Amygdala (tissue), 56 donors: ENCODE measurements around the gene PDP2.
"Not testable (repeated sequence)": the region's sequence is repeated elsewhere in the genome, so short reads cannot be mapped to it uniquely, and the experiment has no call there.

Experiments
- DNase-seq, 56 donors: peaks; one replicate each; lab custom pipeline; 2025; lab: John Stamatoyannopoulos, UW

Gene PDP2

GRCh38 chr16:66885491-66885890, 5.2 kb downstream of the PDP2 start:
- DNase-seq = no peak

- no peak for DNase-seq
Measured at GRCh38 chr16:66886321-66886720, 6.0 kb downstream of the PDP2 start.

GRCh38 chr16:66886914-66887313, 6.6 kb downstream of the PDP2 start:
- DNase-seq = no peak

DNA sequence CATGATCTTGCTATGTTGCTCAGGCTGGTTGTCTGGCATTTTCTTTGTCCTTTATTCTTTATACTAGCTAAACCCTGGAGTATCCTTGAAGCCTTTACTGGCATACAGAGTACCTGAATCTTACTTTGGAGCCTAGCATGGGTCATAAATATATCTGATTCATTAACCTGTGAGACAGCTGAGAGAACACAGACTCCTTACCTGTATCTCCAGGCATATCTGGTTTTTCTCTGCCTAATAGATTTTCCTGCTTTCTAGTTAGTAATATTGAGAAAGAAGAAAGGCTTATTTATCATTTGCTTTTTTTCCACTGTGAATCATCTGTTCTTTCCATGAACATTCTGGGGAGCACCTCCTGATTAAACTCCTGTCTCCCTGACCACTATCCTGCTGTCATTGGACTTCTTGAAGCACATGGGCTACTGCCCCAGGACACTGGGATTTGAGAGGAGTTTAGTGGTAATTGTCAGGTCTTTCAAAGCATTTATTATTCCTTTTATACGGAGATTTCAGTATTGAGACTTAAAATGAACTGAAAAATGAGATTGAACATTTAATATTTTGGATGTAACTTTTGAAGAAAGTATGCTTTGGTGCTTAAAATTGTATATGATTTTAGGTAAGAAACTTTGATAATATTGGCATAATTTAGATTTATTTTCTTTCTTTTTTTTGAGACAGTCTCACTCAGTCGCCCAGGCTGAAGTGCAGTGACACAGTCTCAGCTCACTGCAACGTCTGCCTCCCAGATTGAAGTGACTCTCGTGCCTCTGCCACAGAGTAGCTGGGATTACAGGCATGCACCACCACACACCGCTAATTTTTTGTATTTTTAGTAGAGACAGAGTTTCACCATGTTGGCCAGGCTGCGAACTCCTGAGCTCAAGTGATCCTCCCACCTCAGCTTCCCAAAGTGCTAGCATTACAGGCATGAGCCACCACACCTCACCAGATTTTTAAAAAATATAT, 8.6 kb downstream of the PDP2 start:
- DNase-seq = no peak

DNA sequence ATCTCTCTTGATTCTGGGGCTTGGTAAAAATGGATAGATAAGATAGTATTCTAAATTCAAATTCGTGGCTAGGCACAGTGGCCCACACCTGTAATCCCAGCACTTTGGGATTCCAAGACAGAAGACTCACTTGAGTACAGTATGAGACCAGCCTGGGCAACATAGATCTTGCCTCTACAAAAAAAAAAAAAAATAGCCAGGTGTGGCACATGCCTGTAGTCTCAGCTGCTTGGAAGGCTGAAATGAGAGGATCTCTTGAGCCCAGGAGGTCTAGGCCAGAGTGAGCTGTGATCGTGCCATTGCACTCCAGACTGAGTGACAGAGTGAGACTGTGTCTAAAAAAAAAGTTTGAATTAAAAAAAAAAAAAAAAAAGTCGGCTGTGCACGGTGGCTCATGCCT, 9.3 kb downstream of the PDP2 start:
- DNase-seq = no peak

DNA sequence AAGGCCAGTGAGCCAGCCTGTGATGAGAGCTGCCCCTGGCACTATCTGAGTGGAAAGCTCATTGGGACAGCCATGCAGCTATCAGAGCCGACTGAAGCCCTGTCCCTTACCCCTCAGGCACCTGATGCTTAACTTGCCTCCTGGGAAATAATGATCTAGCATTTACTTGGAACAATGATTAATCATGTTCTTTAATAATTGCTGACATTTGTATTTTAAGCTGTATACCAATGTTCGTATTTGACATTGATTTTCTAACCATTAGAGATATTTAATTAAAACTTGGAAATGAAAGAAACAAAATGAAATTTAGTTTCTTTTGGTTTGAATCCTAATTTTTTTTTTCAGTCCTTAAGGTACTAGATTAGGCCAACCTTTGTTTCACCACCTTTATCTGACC, 10.5 kb downstream of the PDP2 start:
- DNase-seq = no peak

GRCh38 chr16:66891360-66891759, 11.0 kb downstream of the PDP2 start:
- DNase-seq = no peak

GRCh38 chr16:66891797-66892196, 11.5 kb downstream of the PDP2 start:
- no peak for DNase-seq

GRCh38 chr16:66894055-66894454, 13.7 kb downstream of the PDP2 start:
- no peak for DNase-seq

- peak in 53 of 56 donors; percentile 7 to 82 (median 53) for DNase-seq
Measured at GRCh38 chr16:66894948-66895688, 14.8 kb downstream of the PDP2 start.

DNA sequence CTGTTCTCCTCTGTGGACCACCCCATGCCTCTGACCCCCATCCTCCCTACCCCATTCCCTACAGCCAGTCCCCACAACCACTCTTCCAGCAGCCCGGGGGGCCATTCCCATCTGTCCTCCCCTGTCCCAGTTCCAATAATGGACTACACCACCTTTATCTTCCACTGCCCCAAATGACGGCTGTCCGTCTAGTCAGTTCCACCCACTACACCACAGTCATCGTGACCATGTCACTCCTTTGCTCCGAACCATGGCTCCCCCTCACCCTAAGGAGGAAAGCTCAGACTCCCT, 15.3 kb downstream of the PDP2 start:
- no peak for DNase-seq

DNA sequence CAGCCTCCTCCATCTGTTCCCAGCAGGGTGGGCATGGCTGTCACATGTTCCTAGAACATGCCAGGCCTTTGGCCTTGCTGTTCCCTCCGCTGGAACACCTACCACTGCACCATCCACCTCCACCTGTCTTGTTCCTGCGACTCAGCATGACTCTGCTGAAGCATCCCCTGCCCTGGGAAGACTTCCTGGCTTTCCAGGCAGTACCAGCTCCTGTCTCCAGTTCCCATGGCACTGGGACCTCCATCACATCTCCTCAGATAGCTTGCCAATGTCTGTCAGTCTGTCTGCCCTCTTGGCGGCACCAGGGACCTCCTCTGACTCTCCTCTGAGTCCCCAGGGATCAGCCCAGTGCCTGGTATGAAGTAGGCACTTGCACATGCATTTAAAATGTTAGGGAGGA, 15.7 kb downstream of the PDP2 start:
- DNase-seq = no peak

DNA sequence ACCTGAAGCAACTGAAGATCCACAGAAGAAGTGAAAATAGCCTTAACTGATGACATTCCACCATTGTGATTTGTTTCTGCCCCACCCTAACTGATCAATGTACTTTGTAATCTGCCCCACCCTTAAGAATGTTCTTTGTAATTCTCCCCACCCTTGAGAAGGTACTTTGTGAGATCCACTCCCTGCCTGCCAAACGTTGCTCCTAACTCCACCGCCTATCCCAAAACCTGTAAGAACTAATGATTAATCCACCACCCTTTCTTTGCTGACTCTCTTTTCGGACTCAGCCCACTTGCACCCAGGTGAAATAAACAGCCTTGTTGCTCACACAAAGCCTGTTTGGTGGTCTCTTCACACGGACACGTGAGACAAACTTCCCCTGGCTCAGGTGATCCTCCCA, 16.4 kb downstream of the PDP2 start:
- DNase-seq = not testable (repeated sequence)

GRCh38 chr16:66898207-66898606, 17.9 kb downstream of the PDP2 start:
- no peak for DNase-seq

DNA sequence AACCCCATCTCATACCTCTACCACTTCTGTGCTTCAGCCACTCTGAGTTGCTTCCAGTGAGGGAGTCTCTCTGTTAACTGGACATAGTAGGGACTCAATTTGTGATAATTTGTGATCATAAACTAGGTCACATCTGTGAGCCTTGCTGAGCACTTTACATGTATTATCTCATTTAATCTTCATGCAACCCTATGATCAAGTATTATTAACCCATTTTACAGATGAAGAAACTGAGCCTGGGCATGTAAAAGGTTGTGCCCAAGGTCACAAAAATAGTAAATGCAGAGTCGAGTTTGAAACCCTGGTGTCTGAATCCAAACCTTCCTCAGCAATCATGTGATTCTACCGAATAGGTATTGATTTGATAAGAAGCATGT, 18.6 kb downstream of the PDP2 start:
- DNase-seq = no peak

DNA sequence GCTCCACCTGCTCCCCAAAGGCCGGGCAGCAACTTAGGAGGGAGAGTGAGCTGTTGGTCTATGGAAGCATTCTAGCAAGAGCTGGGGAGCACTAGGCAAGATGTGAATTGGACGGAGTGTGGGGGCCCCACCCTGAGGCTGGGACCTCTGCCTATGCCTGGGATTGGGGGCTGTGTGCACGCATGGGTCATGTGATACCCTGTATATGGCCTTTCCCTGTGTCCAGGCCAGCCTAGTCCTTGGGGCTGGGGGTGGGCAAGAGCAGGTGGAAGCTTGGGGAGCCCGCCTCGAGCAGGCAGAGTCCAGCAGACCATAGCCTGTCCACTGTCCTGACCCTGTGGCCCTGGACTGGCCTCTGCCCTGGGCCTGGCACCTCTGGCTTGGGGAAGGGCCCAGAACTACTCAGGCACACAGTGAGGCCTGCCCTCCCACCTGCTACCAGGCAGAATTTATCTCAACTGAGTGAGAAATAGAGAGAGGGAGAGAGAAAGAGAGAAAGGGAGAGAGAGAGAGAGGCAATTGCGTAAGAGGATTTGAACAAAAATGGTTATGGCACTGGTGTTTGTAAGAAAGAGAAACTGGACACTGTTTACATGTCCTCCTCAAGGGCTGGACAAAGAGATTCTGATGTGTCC, 19.1 kb downstream of the PDP2 start:
- DNase-seq = no peak

GRCh38 chr16:66899945-66900710, 19.8 kb downstream of the PDP2 start:
- DNase-seq = peak in 4 of 56 donors; percentile 18 to 59 (median 29)

DNA sequence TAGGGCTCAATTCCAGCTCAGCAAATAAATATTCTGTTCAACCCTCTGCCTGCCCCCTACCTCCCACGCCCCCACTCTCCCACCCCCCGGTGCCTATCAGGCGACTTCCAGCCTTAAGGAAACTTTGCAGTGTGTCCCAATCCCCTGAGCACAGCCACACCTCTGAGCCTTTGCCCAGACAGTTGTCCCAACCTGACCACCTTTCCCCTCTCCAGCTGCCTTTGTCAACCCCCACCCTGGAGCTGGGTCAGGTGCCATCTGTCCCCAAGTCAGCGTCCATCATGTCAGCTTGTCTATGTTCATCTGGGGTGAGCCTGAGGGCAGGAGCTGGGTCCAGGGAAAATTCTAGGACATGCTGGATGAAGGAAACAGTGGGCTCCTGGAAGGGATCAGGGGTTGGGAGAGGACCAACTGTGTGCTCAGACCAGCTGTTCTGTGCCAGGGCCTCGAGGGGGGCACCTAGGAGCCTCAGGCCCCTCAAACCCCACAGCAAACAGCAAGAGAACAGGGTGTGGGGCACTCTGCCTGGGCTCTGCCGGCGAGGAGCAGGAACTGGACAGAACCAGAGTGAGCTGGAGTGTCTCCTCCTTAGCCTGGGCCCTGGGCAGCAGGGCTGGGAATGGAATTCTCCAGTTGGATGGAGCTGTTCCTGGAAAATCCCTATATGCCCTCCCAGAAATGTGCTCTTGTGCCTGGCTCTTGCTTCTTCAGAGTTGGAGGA, 20.6 kb downstream of the PDP2 start:
- peak in 5 of 56 donors; percentile 15 to 48 (median 19) for DNase-seq

GRCh38 chr16:66901626-66902025, 21.3 kb downstream of the PDP2 start:
- no peak for DNase-seq
